HepG2 (cell line): Measurements from ENCODE around the gene NOC3L. TPM values are rescaled to one million over a fixed set of nuclear protein-coding genes. Genes with fewer than 3 reads are reported as not detected.

Experiments used
- AHDC1 ChIP-seq: sonication (generic); formaldehyde crosslinking; IDR thresholded peaks from 2 replicates; pipeline ENCODE4 v1.5.1; 2020; ENCODE audit warnings: mild to moderate bottlenecking, missing genetic modification reagents, borderline replicate concordance
- ERF ChIP-seq: IDR thresholded peaks from 2 replicates; pipeline ENCODE4 v1.6.1; 2018; ENCODE audit warnings: missing biosample characterization, missing genetic modification reagents
- ZBTB26 ChIP-seq: IDR thresholded peaks from 2 replicates; pipeline ENCODE4 v1.6.1; 2016; ENCODE audit warnings: missing compliant biosample characterization, missing genetic modification reagents, borderline replicate concordance
- ZEB1 ChIP-seq: IDR thresholded peaks from 2 replicates; pipeline ENCODE4 v1.6.1; 2012; ENCODE audit warnings: mild to moderate bottlenecking, low read depth, inconsistent platforms; ENCODE audit not compliant: insufficient replicate concordance
- ZNF337 ChIP-seq: sonication (generic); formaldehyde crosslinking; IDR thresholded peaks from 2 replicates; pipeline ENCODE4 v1.5.1; 2020; ENCODE audit warnings: missing genetic modification reagents, low read depth, mild to moderate bottlenecking, borderline replicate concordance
- ZSCAN12 ChIP-seq: sonication (generic); formaldehyde crosslinking; IDR thresholded peaks from 2 replicates; pipeline ENCODE4 v1.9.0; 2021; ENCODE audit warnings: mild to moderate bottlenecking, missing genetic modification reagents
- polyA plus RNA-seq, 8 experiments: library from polyadenylated mRNA; depleted of rRNA in 3 of 8; stranded (reverse) in 7 of 8; unstranded in 1 of 8; fragments of >200 nt; fragmentation: Illumina TruSeq in 4 of 8; extraction: Trizol in 4 of 8; gene quantifications; 2 replicates each; pipeline versions ENCODE4 v1.2.1 to v1.2.3, GENCODE V29; 2011 to 2016; ENCODE audit warnings: low read depth in 4 of 8, missing spikeins in 1 of 8, mixed read lengths in 1 of 8; ENCODE audit not compliant: insufficient read depth in 1 of 8
- total RNA-seq, 5 experiments: library from RNA; depleted of rRNA; stranded (reverse); fragments of >200 nt; fragmentation: Illumina TruSeq; extraction: Trizol; gene quantifications; 2 replicates each; pipeline ENCODE4 v1.2.3, GENCODE V29; 2016; ENCODE audit warnings: low read depth in 1 of 5
- TF ChIP-seq, protein P1 (sequence below): sonication (generic); formaldehyde crosslinking; IDR thresholded peaks from 2 replicates; pipeline ENCODE4 v1.8.1; 2023; ENCODE audit warnings: mild to moderate bottlenecking, moderate library complexity, missing genetic modification reagents

The NOC3L gene
- total and polyA plus RNA-seq, 2 of the 13 experiments (the other 11 are each of a cell fraction or from before 2014, with no cell fraction given), result 7.8 to 36.6 TPM

- no peak for TF ChIP-seq AHDC1 (CRISPR knock-in tag)
- no peak for TF ChIP-seq ZEB1
- no peak for TF ChIP-seq ZBTB26 (CRISPR knock-in tag)
- no peak for TF ChIP-seq ERF (CRISPR knock-in tag)
- no peak for TF ChIP-seq ZNF337 (CRISPR knock-in tag)
- no peak for TF ChIP-seq ZSCAN12 (CRISPR knock-in tag)
- TF ChIP-seq, protein P1, sequence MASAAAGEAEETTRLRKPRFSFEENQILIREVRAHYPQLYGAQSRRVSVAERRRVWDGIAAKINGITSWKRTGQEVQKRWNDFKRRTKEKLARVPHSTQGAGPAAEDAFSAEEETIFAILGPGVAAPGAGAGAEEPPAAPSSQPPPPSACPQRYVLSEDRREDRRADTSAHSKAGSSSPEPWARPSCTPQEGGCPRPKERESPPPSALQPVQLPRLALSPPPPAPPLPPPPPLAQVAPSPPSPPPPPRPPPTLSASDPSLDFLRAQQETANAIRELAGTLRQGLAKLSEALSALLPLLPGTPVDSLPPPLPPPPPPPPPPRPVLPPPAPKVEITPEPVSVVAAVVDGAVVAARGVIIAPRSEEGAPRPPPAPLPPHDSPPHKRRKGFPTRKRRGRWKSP, result no peak
These were observed 53.9 kb downstream of the NOC3L start (continued) for GRCh38 chr10:94308866-94309265.
